Liver (tissue), 3 donors: Measurements from ENCODE around the gene ABHD2.

Source experiments
- EGR1 ChIP-seq, 2 donors: IDR thresholded peaks; 2 replicates each; pipeline ENCODE4 v1.6.1; 2016 to 2018; ENCODE audit warnings: antibody characterized with exemption in 2 of 2, low read depth in 2 of 2
- HNF4A ChIP-seq, 2 donors: conservative IDR thresholded peaks; 2 replicates each; pipeline ENCODE4 v1.6.1; 2016; ENCODE audit warnings: antibody characterized with exemption in 2 of 2, mild to moderate bottlenecking in 2 of 2
- JUND ChIP-seq, 2 donors: IDR thresholded peaks; 2 replicates each; pipeline ENCODE4 v1.6.1; 2016; ENCODE audit warnings: antibody characterized with exemption in 2 of 2
- TF ChIP-seq, protein P1 (sequence below): fragments of 150-350 bp; IDR thresholded peaks from 2 replicates; pipeline ENCODE4 v1.5.1; 2017; ENCODE audit warnings: improper control_type of control experiment, low read depth, low read length; ENCODE audit not compliant: missing input control
- TF ChIP-seq, protein P2 (sequence below): IDR thresholded peaks from 2 replicates; pipeline ENCODE4 v1.6.1; 2016; ENCODE audit warnings: antibody characterized with exemption
- TF ChIP-seq, protein P3 (sequence below): IDR thresholded peaks from 2 replicates; pipeline ENCODE4 v1.6.1; 2016; ENCODE audit warnings: antibody characterized with exemption
- TF ChIP-seq, protein P4 (sequence below): IDR thresholded peaks from 2 replicates; pipeline ENCODE4 v1.6.1; 2016; ENCODE audit warnings: antibody characterized with exemption, mild to moderate bottlenecking
- TF ChIP-seq, protein P5 (sequence below): IDR thresholded peaks from 2 replicates; pipeline ENCODE4 v1.6.1; 2016; ENCODE audit warnings: antibody characterized with exemption
- donor health status: healthy.
- donor health status: healthy.

DNA sequence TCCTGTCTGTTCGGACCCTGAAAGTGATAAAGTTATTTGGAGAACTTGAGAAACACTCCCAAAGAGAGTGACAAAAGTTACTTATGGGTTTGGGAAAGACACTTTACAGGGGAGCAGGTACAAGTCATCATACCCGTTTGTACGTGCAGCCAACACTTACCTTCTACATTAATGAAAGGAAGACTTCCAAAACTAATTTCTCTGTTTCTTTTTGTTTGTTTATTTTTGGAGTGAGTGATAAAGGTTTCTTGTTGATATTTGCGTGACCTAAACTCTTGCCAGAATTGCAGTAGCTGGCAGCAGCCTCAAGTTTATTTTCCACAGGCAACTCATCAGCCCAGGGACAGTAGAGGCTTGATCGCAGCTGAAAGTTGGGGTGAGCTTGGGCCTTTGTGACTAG is 8.4 kb downstream of the ABHD2 start:
- TF ChIP-seq, protein P1, sequence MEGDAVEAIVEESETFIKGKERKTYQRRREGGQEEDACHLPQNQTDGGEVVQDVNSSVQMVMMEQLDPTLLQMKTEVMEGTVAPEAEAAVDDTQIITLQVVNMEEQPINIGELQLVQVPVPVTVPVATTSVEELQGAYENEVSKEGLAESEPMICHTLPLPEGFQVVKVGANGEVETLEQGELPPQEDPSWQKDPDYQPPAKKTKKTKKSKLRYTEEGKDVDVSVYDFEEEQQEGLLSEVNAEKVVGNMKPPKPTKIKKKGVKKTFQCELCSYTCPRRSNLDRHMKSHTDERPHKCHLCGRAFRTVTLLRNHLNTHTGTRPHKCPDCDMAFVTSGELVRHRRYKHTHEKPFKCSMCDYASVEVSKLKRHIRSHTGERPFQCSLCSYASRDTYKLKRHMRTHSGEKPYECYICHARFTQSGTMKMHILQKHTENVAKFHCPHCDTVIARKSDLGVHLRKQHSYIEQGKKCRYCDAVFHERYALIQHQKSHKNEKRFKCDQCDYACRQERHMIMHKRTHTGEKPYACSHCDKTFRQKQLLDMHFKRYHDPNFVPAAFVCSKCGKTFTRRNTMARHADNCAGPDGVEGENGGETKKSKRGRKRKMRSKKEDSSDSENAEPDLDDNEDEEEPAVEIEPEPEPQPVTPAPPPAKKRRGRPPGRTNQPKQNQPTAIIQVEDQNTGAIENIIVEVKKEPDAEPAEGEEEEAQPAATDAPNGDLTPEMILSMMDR, result peak; percentile 22
- peak in 1 of 2 donors; percentile 45 for TF ChIP-seq EGR1 (IDR thresholded peaks at IDR 0.05; ENCODE audit: low read depth in 2 of 2)
- TF ChIP-seq, protein P2, sequence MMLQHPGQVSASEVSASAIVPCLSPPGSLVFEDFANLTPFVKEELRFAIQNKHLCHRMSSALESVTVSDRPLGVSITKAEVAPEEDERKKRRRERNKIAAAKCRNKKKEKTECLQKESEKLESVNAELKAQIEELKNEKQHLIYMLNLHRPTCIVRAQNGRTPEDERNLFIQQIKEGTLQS, result no peak
- peak; percentile 53 to 69 for TF ChIP-seq HNF4A (conservative IDR thresholded peaks at IDR 0.05)
- TF ChIP-seq, protein P3, sequence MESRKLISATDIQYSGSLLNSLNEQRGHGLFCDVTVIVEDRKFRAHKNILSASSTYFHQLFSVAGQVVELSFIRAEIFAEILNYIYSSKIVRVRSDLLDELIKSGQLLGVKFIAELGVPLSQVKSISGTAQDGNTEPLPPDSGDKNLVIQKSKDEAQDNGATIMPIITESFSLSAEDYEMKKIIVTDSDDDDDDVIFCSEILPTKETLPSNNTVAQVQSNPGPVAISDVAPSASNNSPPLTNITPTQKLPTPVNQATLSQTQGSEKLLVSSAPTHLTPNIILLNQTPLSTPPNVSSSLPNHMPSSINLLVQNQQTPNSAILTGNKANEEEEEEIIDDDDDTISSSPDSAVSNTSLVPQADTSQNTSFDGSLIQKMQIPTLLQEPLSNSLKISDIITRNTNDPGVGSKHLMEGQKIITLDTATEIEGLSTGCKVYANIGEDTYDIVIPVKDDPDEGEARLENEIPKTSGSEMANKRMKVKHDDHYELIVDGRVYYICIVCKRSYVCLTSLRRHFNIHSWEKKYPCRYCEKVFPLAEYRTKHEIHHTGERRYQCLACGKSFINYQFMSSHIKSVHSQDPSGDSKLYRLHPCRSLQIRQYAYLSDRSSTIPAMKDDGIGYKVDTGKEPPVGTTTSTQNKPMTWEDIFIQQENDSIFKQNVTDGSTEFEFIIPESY, result peak; percentile 51
- TF ChIP-seq JUND (IDR thresholded peaks at IDR 0.05), result peak in 1 of 2 donors; percentile 59
- TF ChIP-seq, protein P4, sequence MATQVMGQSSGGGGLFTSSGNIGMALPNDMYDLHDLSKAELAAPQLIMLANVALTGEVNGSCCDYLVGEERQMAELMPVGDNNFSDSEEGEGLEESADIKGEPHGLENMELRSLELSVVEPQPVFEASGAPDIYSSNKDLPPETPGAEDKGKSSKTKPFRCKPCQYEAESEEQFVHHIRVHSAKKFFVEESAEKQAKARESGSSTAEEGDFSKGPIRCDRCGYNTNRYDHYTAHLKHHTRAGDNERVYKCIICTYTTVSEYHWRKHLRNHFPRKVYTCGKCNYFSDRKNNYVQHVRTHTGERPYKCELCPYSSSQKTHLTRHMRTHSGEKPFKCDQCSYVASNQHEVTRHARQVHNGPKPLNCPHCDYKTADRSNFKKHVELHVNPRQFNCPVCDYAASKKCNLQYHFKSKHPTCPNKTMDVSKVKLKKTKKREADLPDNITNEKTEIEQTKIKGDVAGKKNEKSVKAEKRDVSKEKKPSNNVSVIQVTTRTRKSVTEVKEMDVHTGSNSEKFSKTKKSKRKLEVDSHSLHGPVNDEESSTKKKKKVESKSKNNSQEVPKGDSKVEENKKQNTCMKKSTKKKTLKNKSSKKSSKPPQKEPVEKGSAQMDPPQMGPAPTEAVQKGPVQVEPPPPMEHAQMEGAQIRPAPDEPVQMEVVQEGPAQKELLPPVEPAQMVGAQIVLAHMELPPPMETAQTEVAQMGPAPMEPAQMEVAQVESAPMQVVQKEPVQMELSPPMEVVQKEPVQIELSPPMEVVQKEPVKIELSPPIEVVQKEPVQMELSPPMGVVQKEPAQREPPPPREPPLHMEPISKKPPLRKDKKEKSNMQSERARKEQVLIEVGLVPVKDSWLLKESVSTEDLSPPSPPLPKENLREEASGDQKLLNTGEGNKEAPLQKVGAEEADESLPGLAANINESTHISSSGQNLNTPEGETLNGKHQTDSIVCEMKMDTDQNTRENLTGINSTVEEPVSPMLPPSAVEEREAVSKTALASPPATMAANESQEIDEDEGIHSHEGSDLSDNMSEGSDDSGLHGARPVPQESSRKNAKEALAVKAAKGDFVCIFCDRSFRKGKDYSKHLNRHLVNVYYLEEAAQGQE, result peak; percentile 50
- TF ChIP-seq, protein P5, sequence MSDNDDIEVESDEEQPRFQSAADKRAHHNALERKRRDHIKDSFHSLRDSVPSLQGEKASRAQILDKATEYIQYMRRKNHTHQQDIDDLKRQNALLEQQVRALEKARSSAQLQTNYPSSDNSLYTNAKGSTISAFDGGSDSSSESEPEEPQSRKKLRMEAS, result peak; percentile 45
